GM19324 (cell line): ENCODE measurements around the gene GATB.

Experiments
- ATAC-seq: cut with Tn5 transposase; IDR thresholded peaks from one replicate; pipeline ENCODE4 v1.9.1; 2021; ENCODE audit warnings: mild to moderate bottlenecking, moderate library complexity; ENCODE audit not compliant: unreplicated experiment, low FRiP score

Gene GATB, protein sequence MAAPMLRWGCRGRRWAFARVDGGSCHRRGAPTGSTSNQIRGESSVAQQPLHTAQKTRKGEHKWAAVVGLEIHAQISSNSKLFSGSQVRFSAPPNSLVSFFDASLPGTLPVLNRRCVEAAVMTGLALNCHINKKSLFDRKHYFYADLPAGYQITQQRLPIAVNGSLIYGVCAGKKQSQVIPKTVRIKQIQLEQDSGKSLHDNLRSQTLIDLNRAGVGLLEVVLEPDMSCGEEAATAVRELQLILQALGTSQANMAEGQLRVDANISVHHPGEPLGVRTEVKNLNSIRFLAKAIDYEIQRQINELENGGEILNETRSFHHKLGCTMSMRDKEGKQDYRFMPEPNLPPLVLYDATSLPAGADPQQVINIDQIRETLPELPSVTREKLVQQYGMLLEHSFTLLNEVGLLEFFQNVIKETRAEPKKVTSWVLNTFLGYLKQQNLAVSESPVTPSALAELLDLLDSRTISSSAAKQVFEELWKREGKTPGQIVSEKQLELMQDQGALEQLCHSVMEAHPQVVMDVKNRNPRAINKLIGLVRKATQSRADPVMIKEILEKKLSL

DNA sequence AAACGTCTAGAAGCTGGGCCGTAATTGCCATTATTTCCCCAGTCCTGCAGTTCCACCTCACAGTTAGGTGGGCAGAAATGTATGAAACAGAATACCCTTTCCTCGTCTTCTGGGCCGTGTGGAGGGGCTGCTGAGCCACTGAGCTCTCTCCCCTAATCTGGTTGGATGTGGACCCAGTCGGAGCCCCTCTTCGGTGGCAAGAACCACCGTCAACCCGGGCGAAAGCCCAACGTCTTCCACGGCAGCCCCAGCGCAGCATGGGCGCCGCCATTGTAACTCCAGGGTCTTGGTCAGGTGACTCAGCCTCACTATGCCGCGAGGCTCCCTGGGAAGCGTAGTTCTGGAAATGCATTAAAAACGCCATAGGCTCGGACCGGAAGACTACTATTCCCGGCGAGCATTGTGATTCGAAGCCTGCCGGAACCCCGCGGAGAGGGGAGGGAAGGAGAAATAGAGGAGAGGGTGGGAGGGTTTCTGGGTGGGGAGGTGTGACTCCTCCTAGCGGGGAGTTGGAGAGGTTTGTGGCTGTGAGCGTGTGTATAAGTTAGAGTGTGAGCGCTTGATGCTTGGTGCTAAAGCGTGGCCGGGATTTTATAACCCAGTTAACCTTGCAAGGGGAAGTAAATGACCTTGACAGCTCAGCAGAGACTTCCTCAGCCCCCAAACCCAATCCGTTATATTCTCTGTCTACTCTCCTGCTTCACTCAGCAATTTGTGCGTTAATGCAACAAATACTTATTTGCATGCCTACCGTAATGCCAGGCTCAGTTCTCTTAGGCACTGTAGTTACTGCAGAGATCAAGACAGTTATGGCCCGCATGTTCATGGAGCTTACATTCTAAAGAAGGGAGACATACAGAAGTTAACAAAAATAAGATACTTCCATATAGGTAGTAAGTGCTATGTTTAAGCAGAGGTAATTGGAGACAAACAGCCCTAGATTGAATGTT lies at the start of gene GATB:
GATB (minus strand) TSS at position 296 of the 950 bp plus-strand sequence; CDS start at position 271, 25 bp downstream.
- peak; percentile 100 for ATAC-seq

DNA sequence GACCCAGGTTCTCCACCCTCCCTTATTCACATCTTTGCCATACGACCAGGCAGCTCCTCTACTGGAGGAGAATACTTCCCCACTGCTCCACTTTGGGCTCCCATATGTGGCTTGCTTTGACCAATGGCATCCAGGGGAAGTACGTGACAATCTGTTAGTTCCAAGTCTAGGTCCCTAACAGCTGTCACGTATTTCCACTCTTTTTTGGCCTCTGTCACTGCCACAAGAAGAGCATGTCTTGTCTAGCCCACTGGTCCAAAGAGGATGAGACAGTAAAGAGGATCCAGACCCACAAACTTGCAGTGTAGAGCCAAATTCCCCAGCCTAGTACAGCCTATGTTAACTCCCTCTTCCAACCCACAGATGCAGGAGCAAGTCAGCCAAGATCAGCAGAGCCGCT lies 49.7 kb upstream of the GATB start:
- ATAC-seq, result no peak

- no peak for ATAC-seq
Observed at GRCh38 chr4:151809716-151810115, 48.9 kb upstream of the GATB start.

- no peak for ATAC-seq
Observed at GRCh38 chr4:151808542-151808941, 47.7 kb upstream of the GATB start.

DNA sequence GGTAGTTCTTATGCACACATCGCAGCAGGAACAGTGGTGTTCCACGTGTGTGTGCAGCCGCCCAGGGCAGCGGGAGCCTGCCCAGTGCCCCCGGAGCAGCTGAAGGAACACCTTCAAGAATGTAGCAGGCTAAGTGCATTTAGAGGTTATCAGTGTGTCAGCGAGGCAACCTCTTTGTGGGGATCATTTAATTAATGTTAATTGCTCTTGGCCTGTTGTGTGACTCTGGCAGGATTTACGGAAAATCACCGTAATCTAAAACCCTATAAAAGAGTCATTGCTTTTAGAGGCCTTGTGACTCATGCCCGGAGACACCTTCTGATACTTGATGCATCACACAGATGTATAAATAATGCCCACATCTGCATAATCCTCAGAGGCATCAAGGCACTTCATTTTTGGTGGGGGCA lies 47.3 kb upstream of the GATB start:
- ATAC-seq, result no peak

- no peak for ATAC-seq
Observed at GRCh38 chr4:151807220-151807619, 46.4 kb upstream of the GATB start.

- no peak for ATAC-seq
Observed at GRCh38 chr4:151806511-151806927, 45.7 kb upstream of the GATB start.

DNA sequence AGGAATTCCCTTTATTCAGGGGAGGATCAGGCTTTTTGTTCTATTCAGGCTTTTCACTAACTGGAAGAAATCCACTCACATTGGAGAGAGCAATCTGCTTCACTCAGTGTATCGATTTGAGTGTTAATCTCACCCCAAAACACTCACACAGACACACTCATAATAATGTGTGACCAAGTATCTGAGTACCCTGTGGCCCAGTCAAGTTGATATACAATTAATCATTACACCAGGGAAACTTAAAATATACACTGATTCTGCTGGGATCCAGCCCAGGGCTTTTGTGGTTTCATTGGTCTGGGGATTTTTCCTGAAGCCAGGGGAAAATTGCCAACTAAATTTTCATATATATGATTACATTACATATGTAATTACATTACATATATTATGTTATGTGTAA lies 44.0 kb upstream of the GATB start:
- ATAC-seq, result no peak

DNA sequence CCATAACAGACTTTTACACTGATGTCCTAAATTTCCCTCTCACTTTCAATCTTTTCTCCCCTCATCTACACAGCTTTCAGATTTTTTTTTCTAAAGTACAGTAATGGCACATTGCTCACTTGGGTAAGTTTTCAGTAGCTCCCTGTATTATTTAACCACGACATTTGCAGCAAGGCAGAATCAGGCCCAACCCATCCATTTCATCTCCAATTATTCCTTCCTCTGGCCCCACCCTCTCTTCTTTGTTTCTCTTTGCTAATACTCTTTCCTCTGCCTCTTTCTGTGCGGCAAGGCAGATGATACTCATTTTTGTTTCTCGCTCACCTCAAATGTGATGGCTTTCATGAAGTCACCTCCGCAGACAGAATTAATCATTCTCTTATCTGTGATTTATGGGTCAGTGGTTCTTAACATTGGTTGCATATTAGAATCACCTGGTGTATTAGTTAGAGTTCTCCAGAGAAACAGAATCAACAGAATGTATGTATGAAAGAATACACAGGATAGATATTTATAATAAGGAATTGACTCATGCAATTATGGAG lies 43.4 kb upstream of the GATB start:
- no peak for ATAC-seq

DNA sequence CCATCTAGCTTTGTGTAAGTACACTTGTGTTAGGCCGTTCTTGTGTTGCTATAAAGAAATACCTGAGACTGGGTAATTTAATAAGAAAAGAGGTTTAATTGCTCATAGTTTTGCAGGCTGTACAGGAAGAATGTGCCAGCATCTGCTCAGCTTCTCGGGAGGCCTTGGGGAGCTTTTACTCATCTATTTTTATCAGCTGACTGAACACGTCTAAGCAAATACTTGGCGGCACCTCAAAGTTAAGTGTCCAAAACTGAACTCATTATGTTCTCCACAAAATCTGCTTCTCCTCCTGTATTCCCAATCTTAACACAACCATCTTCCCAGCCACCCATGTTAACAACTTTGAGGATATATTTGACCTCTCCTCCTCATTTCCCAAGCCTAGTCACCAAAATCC lies 42.4 kb upstream of the GATB start:
- ATAC-seq, result no peak

GRCh38 chr4:151801547-151802516 lies 41.0 kb upstream of the GATB start:
- ATAC-seq, result no peak

GRCh38 chr4:151799417-151800012 lies 38.7 kb upstream of the GATB start:
- ATAC-seq, result no peak

DNA sequence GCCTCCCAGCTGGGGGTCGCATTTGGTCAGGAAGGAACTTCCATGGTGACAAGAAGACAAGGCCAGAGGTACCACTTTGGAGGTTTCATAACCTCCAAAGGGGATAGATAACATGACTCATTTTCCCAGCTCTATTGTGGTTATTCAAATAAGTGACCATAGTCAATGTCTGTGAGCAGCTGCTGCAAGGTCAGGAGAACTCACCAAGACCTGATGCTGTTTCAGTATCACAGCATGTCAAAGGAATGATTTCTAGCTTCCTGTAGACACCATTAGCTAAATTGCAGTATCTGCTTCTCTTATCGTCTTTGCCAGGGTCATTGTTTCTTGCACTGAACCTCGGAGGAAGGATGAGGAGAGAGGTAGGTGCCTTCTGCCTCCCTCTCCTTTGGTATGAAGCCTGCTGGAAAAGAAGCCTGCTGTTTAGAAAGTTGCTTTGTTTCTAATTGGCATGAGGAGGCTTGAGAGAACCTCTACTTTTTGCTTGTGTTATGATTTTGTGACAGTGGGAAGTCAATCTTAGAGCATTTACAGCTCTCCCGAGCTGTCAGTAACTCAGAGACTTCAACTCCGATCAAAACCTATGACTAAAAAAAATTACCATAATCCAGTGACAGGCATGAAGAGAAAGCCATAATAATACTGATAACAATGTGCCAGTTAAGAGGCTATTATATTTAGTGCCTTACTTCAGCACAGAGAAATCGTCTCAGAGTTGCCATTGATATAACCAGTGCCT lies 38.0 kb upstream of the GATB start:
- ATAC-seq, result peak; percentile 65

DNA sequence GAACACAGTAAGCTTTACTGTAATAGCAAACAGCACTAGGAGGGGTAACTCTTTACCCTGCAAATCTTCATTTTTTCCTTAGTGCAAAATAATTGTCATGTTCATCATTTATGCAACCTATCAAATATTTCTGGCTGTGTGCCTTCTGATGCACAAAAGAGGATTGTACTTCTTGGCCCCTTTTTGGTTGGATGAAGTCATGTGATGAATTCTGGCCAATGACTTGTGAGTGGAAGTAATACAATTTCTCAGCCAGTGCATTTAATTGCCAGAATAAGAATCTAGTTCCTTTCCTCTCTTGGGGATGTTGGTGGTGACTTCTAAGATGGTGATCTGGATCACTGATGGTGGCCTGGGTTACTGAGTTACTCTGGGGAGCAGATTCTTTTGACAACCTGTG lies 37.0 kb upstream of the GATB start:
- no peak for ATAC-seq

- ATAC-seq, result no peak
Observed at GRCh38 chr4:151797131-151797530, 36.3 kb upstream of the GATB start.

- ATAC-seq, result no peak
Observed at GRCh38 chr4:151796106-151796505, 35.3 kb upstream of the GATB start.

DNA sequence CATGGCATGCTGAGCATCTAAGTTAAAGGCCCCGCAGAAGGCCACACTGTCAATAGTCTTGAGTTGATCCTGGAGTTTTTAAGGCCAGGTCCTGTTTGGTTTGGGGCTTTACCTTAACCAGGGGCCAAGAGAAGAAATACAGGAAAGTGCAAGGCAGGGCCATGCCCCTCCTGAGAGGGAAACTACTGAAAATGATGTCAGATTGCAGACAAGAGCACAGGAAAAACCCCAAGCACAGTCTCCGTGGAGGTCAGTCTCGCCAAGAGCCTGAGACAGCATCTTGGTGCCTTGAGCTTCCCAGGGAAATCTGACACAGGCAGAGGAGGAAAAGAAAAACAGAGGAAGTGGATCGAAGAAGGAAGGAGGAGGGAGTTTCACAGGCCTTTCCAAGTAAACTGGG lies 32.2 kb upstream of the GATB start:
- ATAC-seq, result no peak

DNA sequence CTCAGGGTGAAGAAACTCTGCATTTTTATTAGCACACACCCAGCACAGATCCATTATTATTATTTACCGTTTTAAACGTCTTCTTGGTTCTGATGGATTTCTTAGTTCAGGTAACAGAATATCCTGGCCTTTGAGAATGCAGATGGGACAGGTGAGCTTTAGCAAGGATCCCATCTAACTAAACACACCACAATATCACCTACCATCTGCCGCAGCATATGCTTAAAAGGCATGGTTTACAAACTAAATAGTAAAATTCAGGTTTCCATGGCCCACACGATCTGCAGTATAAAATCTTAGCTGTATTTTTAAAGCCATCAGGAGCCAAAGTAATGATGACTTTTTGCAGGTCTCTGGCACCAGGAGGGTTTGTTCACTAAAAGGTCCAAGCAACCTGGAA lies 31.7 kb upstream of the GATB start:
- ATAC-seq, result no peak

GRCh38 chr4:151788021-151788420 lies 27.2 kb upstream of the GATB start:
- no peak for ATAC-seq
